Nephron progenitor cell (in vitro differentiated cells): ENCODE results near the gene ZNF845.
"Not testable (repeated sequence)": the region's sequence is repeated elsewhere in the genome, so short reads cannot be mapped to it uniquely, and the experiment has no call there.

Experiments
- DNase-seq: peaks from one replicate; pipeline ENCODE4 v3.0.0; 2021
- H3K27ac Mint-ChIP-seq: 2 replicates; pipeline ENCODE4 v1.8.0; 2021; ENCODE audit warnings: mild to moderate bottlenecking, moderate library complexity, mixed read lengths
- H3K27me3 Mint-ChIP-seq: 2 replicates; pipeline ENCODE4 v1.8.0; 2021; ENCODE audit warnings: mild to moderate bottlenecking, low read depth, mixed read lengths; ENCODE audit not compliant: poor library complexity
- H3K36me3 Mint-ChIP-seq: 2 replicates; pipeline ENCODE4 v1.8.0; 2021; ENCODE audit warnings: low read depth, mixed read lengths
- H3K4me1 Mint-ChIP-seq: 2 replicates; pipeline ENCODE4 v1.8.0; 2021; ENCODE audit warnings: mixed read lengths
- H3K4me3 Mint-ChIP-seq: 2 replicates; pipeline ENCODE4 v1.8.0; 2021; ENCODE audit warnings: mild to moderate bottlenecking, moderate library complexity, mixed read lengths
- H3K9me3 Mint-ChIP-seq: 2 replicates; pipeline ENCODE4 v1.8.0; 2021; ENCODE audit warnings: mild to moderate bottlenecking, moderate library complexity, mixed read lengths
- TF ChIP-seq, protein P1 (sequence below): fragments of 200-600 bp; sonication (generic); IDR thresholded peaks from 2 replicates; pipeline ENCODE4 v1.5.0; 2021; ENCODE audit warnings: antibody characterized with exemption

ZNF845 gene

DNA sequence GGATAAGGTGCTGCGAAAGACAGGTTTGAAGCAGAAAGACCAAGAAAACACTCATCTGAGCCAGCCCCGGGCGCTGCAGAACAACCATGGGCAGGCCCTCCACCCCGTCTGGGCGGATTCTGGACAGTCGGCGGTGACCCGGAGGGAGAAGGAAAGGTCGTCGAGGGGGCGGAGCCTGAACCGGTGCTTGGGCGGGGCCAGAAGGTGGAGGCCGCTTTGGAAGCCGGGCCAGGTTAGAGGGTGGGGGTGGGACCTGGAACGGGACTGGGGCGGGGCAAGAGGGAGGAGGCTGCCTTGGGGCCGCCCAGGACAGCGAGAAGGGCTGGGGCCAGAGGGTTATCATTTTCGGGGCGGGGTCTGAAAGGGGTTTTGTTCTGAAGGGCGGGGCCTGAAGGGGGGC, 56.4 kb downstream of the ZNF845 start:
- Mint-ChIP-seq H3K4me3 (no peak overlapping the region), H3K27me3 (no peaks in the 10 kb centered on the region), H3K4me1 (peaks cover 25% of the 10 kb centered on the region), H3K36me3 (peaks cover 52% of the 10 kb centered on the region), H3K27ac (no peak overlapping the region), H3K9me3 (peaks cover 72% of the 10 kb centered on the region)
- TF ChIP-seq, protein P1, sequence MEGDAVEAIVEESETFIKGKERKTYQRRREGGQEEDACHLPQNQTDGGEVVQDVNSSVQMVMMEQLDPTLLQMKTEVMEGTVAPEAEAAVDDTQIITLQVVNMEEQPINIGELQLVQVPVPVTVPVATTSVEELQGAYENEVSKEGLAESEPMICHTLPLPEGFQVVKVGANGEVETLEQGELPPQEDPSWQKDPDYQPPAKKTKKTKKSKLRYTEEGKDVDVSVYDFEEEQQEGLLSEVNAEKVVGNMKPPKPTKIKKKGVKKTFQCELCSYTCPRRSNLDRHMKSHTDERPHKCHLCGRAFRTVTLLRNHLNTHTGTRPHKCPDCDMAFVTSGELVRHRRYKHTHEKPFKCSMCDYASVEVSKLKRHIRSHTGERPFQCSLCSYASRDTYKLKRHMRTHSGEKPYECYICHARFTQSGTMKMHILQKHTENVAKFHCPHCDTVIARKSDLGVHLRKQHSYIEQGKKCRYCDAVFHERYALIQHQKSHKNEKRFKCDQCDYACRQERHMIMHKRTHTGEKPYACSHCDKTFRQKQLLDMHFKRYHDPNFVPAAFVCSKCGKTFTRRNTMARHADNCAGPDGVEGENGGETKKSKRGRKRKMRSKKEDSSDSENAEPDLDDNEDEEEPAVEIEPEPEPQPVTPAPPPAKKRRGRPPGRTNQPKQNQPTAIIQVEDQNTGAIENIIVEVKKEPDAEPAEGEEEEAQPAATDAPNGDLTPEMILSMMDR: no peak
- no peak for DNase-seq

DNA sequence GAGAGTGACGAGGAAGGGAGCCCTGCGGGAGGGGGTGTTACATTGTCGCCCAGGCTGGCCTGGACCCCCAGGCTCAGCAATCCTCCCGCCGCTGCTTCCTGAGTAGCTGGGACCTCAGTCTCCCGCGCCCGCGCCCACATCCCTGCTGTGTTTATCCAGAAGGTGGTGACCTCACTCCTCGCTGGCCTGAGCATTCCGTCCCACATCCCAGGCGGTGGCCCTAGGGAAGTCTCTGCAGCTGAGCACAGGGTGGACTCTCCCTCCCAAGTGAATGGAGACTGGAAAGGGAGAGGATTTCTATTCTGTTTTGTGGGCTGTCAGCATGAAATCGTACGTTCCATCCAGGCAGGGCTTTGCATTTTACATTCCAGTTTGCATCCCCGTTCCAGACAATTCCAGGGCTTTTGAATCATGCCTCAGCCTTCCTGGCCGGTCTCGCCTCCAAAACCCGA, 61.0 kb downstream of the ZNF845 start:
- H3K27me3 Mint-ChIP-seq: no peaks in the 10 kb centered on the region
- peak; percentile 60 for DNase-seq
- peaks cover 40% of the 10 kb centered on the region for H3K9me3 Mint-ChIP-seq
- peaks cover 39% of the 10 kb centered on the region for H3K4me1 Mint-ChIP-seq
- peaks cover 32% of the 10 kb centered on the region for H3K36me3 Mint-ChIP-seq
- peak overlapping the region; percentile 98 for H3K27ac Mint-ChIP-seq
- TF ChIP-seq, protein P1: no peak
- peak overlapping the region; percentile 88 for H3K4me3 Mint-ChIP-seq

DNA sequence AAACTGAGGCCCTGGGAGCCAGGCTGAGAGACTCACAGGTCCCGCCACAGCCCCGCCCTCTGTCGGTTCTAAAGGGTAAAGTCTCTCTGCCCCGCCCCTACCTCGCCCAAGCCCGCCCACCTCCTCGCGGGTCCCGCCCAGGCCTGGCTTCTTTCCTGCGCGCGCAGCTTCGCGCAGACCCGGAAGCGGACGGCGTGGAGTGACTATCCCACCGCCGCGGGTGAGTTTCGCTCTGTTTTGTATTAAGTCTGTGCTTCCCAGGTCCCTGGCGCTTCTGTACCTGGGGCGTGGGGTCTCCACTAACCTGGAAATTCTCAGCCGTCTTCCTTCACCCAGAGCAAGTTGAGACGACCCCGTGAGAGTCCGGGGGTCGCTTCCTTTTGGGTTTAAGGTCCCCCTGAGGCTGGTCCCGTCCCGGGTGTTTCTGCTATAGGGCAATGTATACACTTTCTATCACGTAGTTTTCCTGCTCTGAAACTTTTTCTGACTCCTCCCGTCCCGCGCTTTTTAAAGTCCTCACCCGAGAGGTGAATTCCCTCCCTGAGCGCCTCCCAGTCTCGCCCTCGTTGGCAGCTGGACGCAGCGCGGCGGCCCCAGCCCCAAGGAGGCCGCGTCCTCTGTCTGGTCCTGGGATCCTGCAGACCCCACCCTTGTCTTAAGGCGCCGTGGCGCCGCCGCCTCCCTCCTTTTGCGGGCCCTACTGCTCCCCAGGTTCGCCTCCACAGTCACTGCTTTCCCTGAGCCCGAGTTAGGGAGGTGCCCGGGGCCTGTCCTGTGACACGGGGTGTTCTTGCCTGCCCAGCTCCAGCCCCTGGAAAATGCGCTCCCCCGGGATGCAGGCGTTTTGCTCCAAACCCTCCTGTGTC, 61.7 kb downstream of the ZNF845 start, which contains the start of gene ZNF765:
TSS of gene ZNF765 (plus strand) at position 176 of the 866 bp plus-strand sequence. CDS start 2,867 bp downstream, outside the sequence.
- H3K4me1 Mint-ChIP-seq: peaks cover 42% of the 10 kb centered on the region
- peak; percentile 97 for DNase-seq
- H3K36me3 Mint-ChIP-seq: peaks cover 34% of the 10 kb centered on the region
- H3K9me3 Mint-ChIP-seq: peaks cover 38% of the 10 kb centered on the region
- peak within 1 kb of the TSS; percentile 88 for H3K4me3 Mint-ChIP-seq
- H3K27ac Mint-ChIP-seq: peak within 1 kb of the TSS; percentile 98
- H3K27me3 Mint-ChIP-seq: no peaks in the 10 kb centered on the region
- TF ChIP-seq, protein P1: peak; percentile 45

DNA sequence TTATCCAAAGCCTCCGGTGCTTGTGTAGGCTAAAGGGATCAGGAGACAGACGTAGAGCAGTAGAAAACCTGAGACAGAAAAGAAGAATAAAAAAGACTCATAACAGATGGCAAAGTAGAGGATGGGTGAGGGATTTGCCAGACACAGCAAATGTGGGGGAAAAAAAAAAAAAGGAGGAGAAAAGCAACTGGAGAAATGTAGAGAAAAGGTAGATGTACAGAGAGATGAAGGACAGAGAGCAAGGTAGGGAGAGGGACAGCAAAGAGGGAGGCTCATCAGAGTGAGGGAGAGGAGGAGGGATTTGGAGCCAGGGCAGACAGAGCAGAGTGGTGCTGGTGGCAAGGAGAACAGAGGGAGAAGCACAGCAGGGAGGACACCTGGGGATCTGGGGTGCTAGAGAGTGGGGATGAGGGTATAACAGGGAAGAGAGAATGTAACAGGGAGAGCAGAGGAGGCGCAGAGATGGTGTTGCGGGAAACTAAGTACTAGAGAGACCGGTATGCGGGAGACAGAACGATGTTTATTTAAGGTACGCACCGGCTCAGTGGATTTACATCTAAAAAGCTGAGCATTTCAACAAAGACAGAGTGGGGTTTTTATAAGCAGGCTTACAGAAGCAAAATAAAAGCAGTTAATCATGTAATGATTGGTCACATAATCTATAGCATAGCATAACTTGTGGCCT, 62.4 kb downstream of the ZNF845 start:
- peaks cover 45% of the 10 kb centered on the region for H3K4me1 Mint-ChIP-seq
- DNase-seq, H3K27me3 Mint-ChIP-seq: not testable (repeated sequence)
- peak overlapping the region; percentile 86 for H3K27ac Mint-ChIP-seq
- H3K9me3 Mint-ChIP-seq: peaks cover 38% of the 10 kb centered on the region
- peaks cover 35% of the 10 kb centered on the region for H3K36me3 Mint-ChIP-seq
- H3K4me3 Mint-ChIP-seq: peak overlapping the region; percentile 88

DNA sequence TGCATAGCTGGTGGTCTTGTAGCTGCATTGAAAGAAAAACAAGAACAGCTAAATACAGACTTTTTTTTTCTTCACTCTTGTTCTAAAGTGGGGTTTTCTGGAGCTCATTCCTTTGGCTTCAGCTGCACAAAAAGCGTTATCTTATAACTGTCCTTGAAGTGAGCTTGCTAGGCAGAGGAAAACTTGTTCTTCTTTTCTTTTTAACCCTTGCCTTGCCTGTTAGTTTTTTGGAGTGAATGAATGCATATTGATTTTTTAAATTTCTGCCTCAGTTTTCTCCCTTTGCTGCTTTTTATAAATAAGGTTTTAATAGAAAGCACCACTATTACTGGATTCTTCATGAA, 62.9 kb downstream of the ZNF845 start:
- H3K4me3 Mint-ChIP-seq: peak overlapping the region; percentile 88
- H3K4me1 Mint-ChIP-seq: peaks cover 45% of the 10 kb centered on the region
- no peak overlapping the region for H3K27ac Mint-ChIP-seq
- H3K9me3 Mint-ChIP-seq: peaks cover 37% of the 10 kb centered on the region
- no peaks in the 10 kb centered on the region for H3K27me3 Mint-ChIP-seq
- no peak for DNase-seq
- peaks cover 38% of the 10 kb centered on the region for H3K36me3 Mint-ChIP-seq
- TF ChIP-seq, protein P1: no peak

DNA sequence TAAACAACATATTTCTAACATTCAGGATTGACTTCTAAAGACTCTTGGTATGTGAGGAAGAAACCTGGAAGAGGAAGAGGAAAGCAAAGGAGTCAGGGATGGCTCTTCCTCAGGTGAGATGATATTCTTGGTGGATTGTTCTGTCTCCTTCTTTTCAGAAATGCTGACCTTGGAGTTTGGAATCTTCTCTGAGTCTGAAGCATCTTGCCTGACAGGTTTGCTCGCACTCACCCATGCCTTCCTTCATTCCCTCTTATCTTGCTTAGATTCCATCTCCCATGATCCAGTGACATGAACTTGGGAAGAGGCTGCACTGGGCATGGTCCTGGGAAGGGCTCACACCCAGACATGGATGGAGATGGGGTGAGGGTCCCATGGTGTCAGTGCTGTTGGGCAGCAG, 64.4 kb downstream of the ZNF845 start:
- H3K4me3 Mint-ChIP-seq, DNase-seq, H3K27ac Mint-ChIP-seq, H3K27me3 Mint-ChIP-seq: not testable (repeated sequence)
- Mint-ChIP-seq H3K36me3 (peaks cover 52% of the 10 kb centered on the region), H3K4me1 (peaks cover 38% of the 10 kb centered on the region), H3K9me3 (peaks cover 39% of the 10 kb centered on the region)
